Urinary bladder (tissue), 4 donors: Measurements from ENCODE around the gene ACACB. TPM values are rescaled to one million over a fixed set of nuclear protein-coding genes. Genes with fewer than 3 reads are reported as not detected.

Source experiments
- DNase-seq: peaks from one replicate; pipeline ENCODE4 v3.0.0-alpha.2; 2015; ENCODE audit errors: extremely low spot score
- H3K27ac ChIP-seq: one replicate; pipeline ENCODE4 v1.5.1; 2013; ENCODE audit warnings: low read depth, mild to moderate bottlenecking, moderate library complexity
- H3K36me3 ChIP-seq: one replicate; pipeline ENCODE4 v1.6.1; 2013; ENCODE audit warnings: mild to moderate bottlenecking, moderate library complexity; ENCODE audit not compliant: insufficient read depth
- H3K4me1 ChIP-seq: one replicate; pipeline ENCODE4 v1.6.1; 2013; ENCODE audit warnings: mild to moderate bottlenecking, moderate library complexity; ENCODE audit not compliant: insufficient read depth
- H3K4me3 ChIP-seq: one replicate; pipeline ENCODE4 v1.5.1; 2013; ENCODE audit warnings: low read depth, low read length
- WGBS: extraction: QIAGEN DNeasy Blood & Tissue Kit; methylation state at CpG from one replicate; pipeline ENCODE4 v1.1.7; 2013; 5-methylcytosine and 5-hydroxymethylcytosine counted together
- polyA plus RNA-seq: library from polyadenylated mRNA; stranded (reverse); fragments of 200-250 nt; gene quantifications from one replicate; pipeline ENCODE4 v1.2.3, GENCODE V29; 2013
- total RNA-seq: library from RNA; depleted of rRNA; stranded (reverse); fragments of >200 nt; gene quantifications from one replicate; pipeline ENCODE4 v1.2.3, GENCODE V29; 2014
- donor health status: healthy with polysubstance abuse.
- donor health status: healthy.

The ACACB gene
- total and polyA plus RNA-seq, 2 donors: 34.5 to 53.5 TPM

DNA sequence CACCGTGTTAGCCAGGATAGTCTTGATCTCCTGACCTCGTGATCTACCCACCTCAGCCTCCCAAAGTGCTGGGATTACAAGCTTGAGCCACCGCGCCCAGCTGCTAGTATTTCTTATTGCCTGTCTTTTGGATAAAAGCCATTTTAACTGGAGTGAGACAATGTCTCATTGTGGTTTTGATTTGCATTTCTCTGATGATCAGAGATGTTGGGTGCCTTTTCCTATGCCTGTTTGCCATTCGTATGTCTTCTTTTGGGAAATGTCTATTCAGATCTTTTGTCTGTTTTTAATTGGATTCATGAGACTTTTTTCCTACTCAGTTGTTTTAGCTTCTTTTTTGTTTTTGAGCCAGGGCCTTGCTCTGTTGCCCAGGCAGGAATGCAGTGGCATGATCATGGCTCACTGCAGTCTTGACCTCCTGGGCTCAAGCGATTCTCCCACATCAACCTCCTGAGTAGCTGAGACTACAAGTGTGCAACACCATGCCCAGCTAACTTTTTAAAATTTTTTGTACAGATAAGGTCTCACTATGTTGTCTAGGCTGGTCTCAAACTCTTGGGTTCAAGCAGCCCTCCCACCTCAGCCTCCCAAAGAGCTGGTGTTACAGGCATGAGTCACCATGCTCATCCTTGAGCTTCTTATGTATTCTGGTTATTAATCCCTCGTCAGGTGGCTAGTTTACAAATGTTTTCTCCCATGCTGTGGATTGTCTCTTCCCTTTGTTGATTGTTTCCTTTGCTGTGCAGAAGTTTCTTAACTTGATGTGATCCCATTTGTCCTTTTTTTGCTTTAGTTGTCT lies 65.9 kb downstream of the ACACB start:
- no peaks in the 10 kb centered on the region for H3K4me1 ChIP-seq
- DNase-seq: no peak
- H3K36me3 ChIP-seq: peaks cover 7% of the 10 kb centered on the region
- H3K27ac ChIP-seq: no peak overlapping the region
- WGBS: 92% methylated on average over 7 of the region's 7 CpGs
- no peak overlapping the region for H3K4me3 ChIP-seq

DNA sequence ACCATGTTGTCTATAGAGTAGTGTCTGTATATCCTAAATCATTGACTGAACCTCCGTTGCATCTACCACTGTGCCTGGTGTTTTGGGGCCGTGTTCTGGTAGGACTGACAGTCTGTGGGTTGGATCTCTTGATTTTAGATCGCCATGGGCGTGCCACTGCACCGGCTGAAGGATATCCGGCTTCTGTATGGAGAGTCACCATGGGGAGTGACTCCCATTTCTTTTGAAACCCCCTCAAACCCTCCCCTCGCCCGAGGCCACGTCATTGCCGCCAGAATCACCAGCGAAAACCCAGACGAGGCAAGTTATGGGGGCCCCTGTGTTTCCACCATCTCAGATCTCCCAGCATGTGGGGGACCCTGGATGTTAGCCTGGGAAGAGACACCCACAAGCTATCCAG lies 69.1 kb downstream of the ACACB start:
- 96% methylated on average over 12 of the region's 12 CpGs for WGBS
- H3K27ac ChIP-seq: no peak overlapping the region
- no peaks in the 10 kb centered on the region for H3K4me1 ChIP-seq
- DNase-seq: no peak
- no peak overlapping the region for H3K4me3 ChIP-seq
- H3K36me3 ChIP-seq: peaks cover 3% of the 10 kb centered on the region

DNA sequence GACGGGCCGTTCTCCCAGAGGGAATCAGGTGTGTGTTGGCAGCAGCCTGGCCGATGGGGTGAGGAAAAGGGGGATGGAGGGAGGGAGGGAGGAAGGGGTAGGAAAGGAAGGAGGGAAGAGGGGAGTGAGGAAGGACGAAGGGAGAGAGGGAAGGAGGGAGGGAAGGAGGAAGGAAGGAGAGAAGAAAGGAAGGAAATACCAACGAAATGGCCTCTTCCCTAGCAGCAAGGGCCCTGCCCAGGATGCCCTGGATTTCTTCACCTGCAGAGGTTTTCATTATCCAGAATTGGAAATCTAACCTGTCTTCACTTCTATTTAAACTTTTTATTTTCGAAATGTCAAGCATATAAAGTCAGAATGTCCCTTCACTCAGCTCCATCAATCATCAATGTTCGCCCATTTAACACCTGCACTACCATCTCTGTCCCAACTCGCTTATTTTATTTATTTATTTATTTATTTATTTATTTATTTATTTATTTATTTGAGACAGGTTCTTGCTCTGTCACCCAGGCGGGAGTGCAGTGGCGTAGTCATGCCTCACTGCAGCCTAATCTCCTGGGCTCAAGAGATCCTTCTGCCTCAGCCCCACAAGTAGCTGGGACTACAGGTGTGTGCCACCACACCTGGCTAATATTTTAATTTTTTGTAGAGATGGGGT lies 70.7 kb downstream of the ACACB start:
- H3K4me1 ChIP-seq: no peaks in the 10 kb centered on the region
- DNase-seq: no peak
- no peak overlapping the region for H3K4me3 ChIP-seq
- H3K36me3 ChIP-seq: peaks cover 2% of the 10 kb centered on the region
- H3K27ac ChIP-seq: no peak overlapping the region
- 85% methylated on average over 10 of the region's 10 CpGs for WGBS

GRCh38 chr12:109188108-109188712 lies 71.8 kb downstream of the ACACB start:
- H3K4me1 ChIP-seq: no peaks in the 10 kb centered on the region
- H3K4me3 ChIP-seq: no peak overlapping the region
- no peak overlapping the region for H3K27ac ChIP-seq
- DNase-seq: no peak
- 72% methylated on average over 4 of the region's 4 CpGs for WGBS
- H3K36me3 ChIP-seq: peaks cover 2% of the 10 kb centered on the region

DNA sequence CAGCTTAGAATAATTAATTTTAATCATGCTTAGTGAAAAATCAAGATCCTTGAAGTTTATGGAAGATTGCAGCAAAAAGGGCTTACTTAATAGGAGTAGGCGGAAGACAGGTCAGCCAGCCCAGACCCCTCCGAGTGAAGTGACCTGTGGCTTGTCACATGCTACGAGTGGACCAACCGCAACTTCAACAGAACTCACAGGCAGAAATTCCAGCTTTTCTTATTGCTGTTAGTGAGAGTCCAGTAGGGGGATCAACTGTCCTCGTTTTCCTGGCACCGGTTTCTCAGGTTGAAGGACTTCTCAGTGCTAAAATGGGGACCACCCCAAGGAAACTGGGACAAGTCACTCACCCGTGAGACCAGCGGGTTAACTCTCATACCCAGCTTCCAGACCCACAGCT lies 72.9 kb downstream of the ACACB start:
- H3K4me3 ChIP-seq: no peak overlapping the region
- 86% methylated on average over 8 of the region's 8 CpGs for WGBS
- H3K27ac ChIP-seq: no peak overlapping the region
- peaks cover 5% of the 10 kb centered on the region for H3K36me3 ChIP-seq
- DNase-seq: no peak
- H3K4me1 ChIP-seq: no peaks in the 10 kb centered on the region

DNA sequence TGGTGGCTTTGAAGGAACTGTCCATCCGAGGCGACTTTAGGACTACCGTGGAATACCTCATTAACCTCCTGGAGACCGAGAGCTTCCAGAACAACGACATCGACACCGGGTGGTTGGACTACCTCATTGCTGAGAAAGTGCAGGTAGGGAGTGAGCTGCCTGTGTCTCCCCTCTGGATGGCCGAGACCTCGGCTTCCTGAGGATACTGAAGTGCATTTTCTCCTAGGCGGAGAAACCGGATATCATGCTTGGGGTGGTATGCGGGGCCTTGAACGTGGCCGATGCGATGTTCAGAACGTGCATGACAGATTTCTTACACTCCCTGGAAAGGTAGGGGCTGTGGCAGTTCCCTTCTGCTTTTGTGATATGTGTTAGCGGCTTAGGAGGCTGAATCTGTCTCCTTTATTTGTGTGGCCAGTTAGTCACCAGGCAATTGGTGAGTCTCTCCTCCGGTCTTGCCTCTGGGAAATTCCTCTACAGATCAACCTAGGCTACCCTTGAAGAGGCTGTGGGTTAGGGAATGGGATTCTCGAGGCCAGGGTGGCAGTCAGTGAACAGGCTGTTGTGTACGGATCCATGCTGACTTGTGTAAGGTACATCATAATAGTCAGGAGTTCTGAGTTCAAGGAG lies 75.3 kb downstream of the ACACB start:
- H3K4me1 ChIP-seq: no peaks in the 10 kb centered on the region
- H3K36me3 ChIP-seq: peaks cover 5% of the 10 kb centered on the region
- H3K27ac ChIP-seq: no peak overlapping the region
- no peak overlapping the region for H3K4me3 ChIP-seq
- no peak for DNase-seq
- WGBS: 88% methylated on average over 20 of the region's 20 CpGs

- H3K4me1 ChIP-seq: no peaks in the 10 kb centered on the region
- no peak for DNase-seq
- no peak overlapping the region for H3K27ac ChIP-seq
- no peak overlapping the region for H3K4me3 ChIP-seq
- 83% methylated on average over 3 of the region's 3 CpGs for WGBS
- peaks cover 5% of the 10 kb centered on the region for H3K36me3 ChIP-seq
Measured at GRCh38 chr12:109192358-109192757, 76.0 kb downstream of the ACACB start.

GRCh38 chr12:109193896-109194295 lies 77.5 kb downstream of the ACACB start:
- 93% methylated on average over 8 of the region's 8 CpGs for WGBS

DNA sequence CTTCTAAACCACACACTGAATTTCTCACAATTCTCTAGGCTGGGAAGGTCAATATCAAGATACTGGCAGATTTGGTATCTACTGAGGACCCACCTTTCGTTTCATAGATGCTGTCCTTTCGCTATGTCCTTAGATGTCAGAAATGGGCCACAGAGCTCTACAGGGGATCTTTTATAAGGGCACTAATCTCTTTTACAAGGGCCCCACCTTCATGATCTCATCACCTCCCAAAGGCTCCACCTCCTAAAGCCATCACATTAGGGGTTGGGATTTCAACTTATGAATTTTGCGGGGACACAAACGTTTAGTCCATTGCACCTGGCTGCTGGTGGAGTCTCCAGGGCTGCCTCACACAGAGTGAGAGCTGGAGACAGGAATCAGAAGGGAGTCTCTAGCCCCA lies 79.9 kb downstream of the ACACB start:
- no peaks in the 10 kb centered on the region for H3K4me1 ChIP-seq
- 81% methylated on average over 4 of the region's 4 CpGs for WGBS
- no peak overlapping the region for H3K27ac ChIP-seq
- DNase-seq: no peak
- no peak overlapping the region for H3K4me3 ChIP-seq
- H3K36me3 ChIP-seq: peaks cover 3% of the 10 kb centered on the region

More at GRCh38 chr12:109193896-109194295, 77.5 kb downstream of the ACACB start:
- DNase-seq: no peak
- H3K27ac ChIP-seq: no peak overlapping the region
- peaks cover 5% of the 10 kb centered on the region for H3K36me3 ChIP-seq
- no peaks in the 10 kb centered on the region for H3K4me1 ChIP-seq
- no peak overlapping the region for H3K4me3 ChIP-seq

DNA sequence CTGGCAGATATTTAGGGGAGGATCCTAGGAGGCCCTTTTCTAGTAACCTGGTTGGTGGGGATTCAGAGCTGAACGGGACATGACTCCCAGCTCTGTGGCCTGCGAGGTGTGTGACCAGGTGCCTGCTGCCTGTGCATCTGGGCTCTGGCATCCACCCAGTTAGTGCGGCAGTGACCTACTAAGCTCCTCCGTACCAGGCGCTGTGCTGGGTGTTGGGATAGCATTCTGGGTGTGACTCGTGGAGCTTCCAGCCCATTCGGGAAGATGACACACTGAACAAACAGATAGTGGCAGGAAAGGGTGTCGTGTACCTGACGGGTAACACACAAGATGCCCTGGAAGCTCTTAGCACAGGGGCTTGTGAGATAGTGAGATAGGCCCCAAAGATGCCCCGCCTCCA lies 80.9 kb downstream of the ACACB start:
- H3K36me3 ChIP-seq: peaks cover 3% of the 10 kb centered on the region
- DNase-seq: no peak
- H3K27ac ChIP-seq: no peak overlapping the region
- H3K4me3 ChIP-seq: no peak overlapping the region
- no peaks in the 10 kb centered on the region for H3K4me1 ChIP-seq
- WGBS: 90% methylated on average over 10 of the region's 10 CpGs

DNA sequence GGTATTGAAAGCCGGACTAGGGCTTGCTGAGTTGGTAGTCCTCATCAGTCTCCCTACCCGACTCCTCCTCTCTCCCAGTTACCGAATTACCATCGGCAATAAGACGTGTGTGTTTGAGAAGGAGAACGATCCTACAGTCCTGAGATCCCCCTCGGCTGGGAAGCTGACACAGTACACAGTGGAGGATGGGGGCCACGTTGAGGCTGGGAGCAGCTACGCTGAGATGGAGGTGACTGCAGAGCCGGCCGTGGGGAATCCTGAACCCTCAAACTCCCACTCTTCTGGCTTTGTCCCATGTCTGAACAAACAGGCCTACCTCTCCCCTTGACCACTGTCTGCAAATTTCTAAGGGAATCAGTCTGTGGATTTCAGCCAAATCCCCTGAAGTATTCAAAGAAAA lies 82.9 kb downstream of the ACACB start:
- H3K4me3 ChIP-seq: no peak overlapping the region
- H3K4me1 ChIP-seq: no peaks in the 10 kb centered on the region
- WGBS: 85% methylated on average over 11 of the region's 11 CpGs
- no peak for DNase-seq
- H3K27ac ChIP-seq: no peak overlapping the region
- no peaks in the 10 kb centered on the region for H3K36me3 ChIP-seq

DNA sequence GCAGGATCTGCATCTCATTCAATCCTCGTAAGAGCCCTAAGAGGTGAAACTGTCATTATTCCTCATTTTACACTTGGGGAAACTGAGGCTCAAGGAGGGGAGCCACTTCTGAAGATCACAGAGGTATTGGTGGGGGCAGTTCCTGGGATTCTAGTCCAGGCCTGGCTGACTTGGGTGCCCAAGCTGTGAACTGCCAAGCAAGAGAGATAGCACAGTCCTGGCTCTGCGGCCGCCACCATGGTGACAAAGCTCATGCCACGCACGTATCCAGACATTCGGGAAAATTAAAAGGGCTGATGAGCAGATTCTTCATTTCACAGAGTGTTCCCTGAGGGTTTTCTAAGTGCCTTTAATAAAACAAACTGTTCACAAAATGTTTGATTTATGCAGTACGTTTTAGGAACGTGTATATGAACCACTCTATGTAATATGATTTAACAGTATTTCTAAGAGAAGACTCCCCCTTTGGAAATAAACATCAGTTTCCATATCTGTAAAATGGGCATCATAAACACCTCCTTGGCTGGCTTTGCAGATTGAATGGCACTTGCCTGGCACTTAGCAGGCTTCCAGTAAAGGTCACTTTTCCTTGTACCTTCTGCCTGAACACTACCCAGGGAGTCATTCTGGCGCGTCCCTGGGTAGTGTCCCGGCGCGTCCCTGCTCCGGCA lies 84.6 kb downstream of the ACACB start:
- 94% methylated on average over 14 of the region's 14 CpGs for WGBS
- Histone ChIP-seq H3K27ac (no peak overlapping the region), H3K4me3 (no peak overlapping the region), H3K4me1 (no peaks in the 10 kb centered on the region), H3K36me3 (no peaks in the 10 kb centered on the region)
- DNase-seq: no peak

DNA sequence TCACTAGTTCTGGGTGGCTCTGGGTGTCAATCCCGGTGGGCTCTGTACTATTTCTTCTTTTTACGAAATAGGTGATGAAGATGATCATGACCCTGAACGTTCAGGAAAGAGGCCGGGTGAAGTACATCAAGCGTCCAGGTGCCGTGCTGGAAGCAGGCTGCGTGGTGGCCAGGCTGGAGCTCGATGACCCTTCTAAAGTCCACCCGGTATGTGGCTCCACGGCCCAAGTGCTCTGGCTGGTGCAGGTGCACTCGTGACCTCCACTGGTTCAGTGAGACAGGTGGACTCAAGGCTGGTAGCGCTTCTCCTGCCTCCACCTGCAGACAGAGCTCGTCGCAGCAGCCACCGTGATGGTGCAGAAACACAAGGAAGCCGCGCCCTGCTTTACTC lies 85.1 kb downstream of the ACACB start:
- WGBS: 89% methylated on average over 17 of the region's 17 CpGs
- Histone ChIP-seq H3K36me3 (no peaks in the 10 kb centered on the region), H3K27ac (no peak overlapping the region)

More for the DNA sequence above, 85.1 kb downstream of the ACACB start:
- no peak overlapping the region for H3K4me3 ChIP-seq
- no peak for DNase-seq
- no peaks in the 10 kb centered on the region for H3K4me1 ChIP-seq
